HG03108 (cell line): ENCODE data around the gene TTC39B.

Experiments
- ATAC-seq: cut with Tn5 transposase; IDR thresholded peaks from one replicate; pipeline ENCODE4 v1.9.1; 2021; ENCODE audit warnings: moderate library complexity; ENCODE audit not compliant: unreplicated experiment

The TTC39B gene

DNA sequence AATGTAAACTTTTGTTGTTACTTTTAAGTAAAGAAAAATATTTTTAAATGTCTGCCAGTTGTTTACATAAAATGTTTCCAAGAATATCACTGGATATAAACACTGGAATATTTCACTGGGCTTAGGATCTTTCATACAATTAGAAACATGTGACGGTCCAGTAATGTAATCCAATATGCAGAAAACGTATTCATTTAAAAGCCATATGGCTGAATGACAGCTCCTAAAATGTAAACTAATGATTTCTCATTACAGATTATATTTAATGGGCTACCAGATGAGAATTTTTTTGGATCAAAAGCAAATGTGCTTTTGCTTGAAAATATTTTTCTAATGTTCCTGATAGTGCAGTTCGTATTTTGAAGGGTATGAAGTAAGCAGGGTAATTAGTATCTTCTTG is 124.3 kb downstream of the TTC39B start:
- ATAC-seq, result no peak

GRCh38 chr9:15182101-15182551 is 124.9 kb downstream of the TTC39B start:
- no peak for ATAC-seq

DNA sequence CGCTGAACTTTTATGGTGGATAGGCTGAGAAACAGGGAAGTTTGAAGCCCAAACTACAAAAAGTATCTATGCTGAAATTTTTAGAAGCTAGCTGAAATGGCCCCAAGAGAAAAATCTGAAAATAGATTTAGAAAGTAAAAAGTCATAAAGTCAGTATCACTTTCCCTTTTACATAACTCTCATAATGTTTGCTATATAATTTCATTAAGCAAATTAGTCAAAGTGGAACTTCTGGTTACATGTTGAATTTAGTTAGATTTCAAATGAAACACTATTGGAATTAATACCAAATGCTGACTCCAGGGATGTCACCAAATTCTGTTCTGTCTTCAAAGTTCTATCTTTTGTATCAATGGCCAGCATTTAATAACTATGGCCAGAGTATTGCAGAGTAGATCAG is 126.9 kb downstream of the TTC39B start:
- ATAC-seq, result no peak

DNA sequence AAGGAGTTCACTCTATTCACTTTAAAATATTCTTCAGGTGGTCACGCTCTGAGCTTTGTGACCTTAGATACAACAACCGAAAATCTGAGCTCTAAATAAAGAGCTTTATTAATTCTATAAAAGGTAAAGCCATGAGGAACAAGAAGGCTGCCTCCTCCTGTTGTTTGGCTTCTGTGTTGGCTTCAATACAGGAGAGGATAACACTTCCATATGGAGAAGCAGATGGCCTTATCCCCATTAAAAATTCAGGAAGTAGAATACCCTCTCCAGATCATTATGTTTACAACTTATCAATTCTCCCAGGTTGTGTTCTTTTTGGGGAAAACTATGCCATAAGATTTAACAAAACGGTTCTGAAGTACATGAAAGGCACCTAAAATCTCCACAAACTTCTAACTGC is 128.4 kb downstream of the TTC39B start:
- no peak for ATAC-seq

- no peak for ATAC-seq
Observed at GRCh38 chr9:15176836-15177235, 130.2 kb downstream of the TTC39B start.

DNA sequence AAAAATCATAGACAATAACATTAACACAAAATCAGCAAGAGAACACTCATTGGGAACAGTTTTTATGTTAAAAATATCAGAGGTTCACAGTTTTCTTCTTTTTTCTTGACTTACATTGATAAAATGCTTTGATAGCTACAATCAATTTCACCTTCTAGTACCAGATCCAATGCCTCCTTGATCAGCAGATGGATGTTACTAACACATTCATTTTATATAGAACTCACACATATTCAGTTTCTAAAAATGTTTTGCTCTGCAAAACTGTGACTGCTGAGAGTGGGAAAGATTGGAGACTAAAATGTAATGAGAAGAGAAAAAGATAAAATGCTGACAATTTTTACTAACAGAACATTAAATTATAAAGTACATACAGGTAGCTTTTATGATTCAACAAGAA is 143.1 kb downstream of the TTC39B start:
- no peak for ATAC-seq

- ATAC-seq, result no peak
Observed at GRCh38 chr9:15161753-15162152, 145.3 kb downstream of the TTC39B start.

DNA sequence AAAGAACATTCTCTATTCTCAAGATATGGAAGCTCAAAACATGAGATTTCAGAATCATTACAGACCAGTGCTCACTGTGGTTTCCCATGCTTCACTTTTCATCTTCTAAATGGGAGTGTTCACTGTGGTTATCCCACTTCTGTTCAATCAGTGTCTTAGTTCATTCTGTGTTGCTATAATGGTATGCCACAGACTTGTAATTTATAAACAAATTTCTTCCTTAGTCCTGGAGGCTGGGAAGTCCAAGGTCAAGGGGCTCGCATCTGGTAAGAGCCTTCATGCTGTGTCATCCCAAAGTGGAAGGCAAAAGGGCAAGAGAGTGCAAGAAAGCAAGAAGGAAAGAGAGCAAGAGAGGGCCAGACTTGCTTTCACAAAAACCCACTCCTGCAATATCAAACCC is 146.3 kb downstream of the TTC39B start:
- no peak for ATAC-seq

- no peak for ATAC-seq
Observed at GRCh38 chr9:15158064-15158463, 149.0 kb downstream of the TTC39B start.

DNA sequence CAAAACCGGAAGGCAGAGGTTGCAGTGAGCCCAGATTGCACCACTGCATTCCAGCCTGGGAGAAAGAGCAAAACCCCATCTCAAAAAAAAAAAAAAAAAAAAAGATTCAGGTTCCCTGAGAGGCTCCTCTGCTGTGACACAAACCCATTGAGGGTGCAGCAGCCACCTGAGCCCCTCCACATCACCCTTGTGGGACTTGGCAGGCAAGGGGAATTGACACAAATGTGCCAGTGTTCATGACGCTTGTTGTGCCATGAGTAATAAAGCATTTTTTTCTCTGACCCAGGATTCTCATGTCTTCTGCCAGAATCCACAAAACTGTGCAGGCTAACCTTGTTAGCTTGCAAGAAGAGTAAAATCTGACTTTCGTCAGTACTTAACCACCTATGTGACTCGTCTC is 149.6 kb downstream of the TTC39B start:
- no peak for ATAC-seq

- no peak for ATAC-seq
Observed at GRCh38 chr9:15156241-15156640, 150.8 kb downstream of the TTC39B start.

- ATAC-seq, result no peak
Observed at GRCh38 chr9:15155826-15156225, 151.2 kb downstream of the TTC39B start.

DNA sequence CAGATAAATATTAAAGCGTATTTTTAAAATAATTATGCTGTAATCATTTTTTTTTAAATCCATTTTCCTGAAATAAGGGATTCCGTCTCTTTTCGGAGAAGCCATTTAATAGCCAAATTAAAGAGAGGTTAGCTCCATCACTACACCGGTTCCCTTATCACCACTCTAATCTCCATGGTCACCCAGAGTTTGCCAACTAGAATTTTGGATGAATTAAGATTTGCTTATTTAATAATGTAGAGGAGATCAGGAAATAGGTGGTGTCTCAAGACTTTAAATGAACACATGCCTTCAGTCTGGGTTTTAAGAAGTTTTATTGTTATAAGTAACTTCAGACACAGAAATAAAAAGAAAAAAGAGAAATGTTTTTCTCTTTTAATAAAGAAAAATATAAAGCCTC is 151.7 kb downstream of the TTC39B start:
- no peak for ATAC-seq

DNA sequence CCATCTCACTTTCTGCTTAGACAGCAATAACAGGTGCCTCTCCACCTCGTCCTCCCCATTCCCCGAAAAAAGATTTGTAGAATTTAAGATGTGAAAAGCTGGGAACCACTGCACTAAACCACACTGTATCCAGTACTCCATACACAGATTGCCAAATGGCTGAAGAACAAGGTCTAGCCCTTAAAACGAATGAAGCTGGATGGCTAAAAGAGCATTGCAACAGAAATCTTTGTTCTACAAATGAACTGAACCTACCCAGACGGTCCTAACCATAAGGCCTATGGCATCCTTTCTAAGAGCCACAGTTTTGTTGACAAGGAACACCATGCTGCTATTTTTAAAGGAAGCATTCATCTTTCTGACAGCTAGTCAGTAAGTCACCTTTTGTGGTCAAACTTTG is 152.3 kb downstream of the TTC39B start:
- no peak for ATAC-seq

- no peak for ATAC-seq
Observed at GRCh38 chr9:15153961-15154360, 153.1 kb downstream of the TTC39B start.

DNA sequence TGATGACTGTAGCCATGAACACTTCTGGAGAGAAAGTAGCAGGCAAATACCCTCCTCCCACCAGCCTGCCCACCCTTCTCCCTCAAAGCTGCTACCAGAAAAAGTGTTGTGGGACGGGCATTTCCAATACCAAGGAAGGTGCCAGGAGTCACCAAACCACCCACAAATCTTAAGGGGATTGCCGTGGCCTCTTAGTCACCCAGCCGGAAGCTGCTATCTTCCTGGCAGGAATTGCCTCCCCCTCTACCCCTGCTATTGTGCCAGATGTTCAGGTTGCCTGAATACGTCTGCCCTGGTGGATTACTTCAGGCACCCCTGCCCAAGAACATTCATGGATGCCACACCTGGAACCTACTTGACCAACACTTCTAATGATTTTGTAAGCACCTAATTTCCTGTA is 156.1 kb downstream of the TTC39B start:
- ATAC-seq, result no peak

GRCh38 chr9:15149450-15149849 is 157.6 kb downstream of the TTC39B start:
- no peak for ATAC-seq

DNA sequence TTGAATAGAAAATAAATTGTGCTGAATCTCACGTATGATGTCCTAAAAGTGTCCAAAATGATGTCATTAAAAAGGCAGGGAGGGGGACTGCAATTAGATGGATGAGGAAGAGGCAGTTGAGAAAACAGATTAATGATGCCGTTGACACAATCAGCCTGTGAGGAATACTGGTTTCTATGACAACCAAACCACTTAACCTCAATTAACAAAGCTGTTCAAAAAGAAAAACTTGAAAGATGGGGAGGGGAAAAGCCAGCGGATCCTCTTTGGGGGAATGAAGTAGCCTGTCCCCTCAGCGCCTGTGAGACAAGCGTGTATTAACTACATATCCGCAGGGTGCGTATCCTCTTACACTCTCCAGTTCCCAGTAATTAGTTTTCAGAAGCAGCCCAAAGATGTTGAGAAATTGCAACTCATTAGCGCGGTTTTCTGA is 160.7 kb downstream of the TTC39B start:
- no peak for ATAC-seq

GRCh38 chr9:15144622-15145061 is 162.4 kb downstream of the TTC39B start:
- no peak for ATAC-seq

- peak; percentile 87 for ATAC-seq
Observed at GRCh38 chr9:15142878-15143534, 164.0 kb downstream of the TTC39B start.

DNA sequence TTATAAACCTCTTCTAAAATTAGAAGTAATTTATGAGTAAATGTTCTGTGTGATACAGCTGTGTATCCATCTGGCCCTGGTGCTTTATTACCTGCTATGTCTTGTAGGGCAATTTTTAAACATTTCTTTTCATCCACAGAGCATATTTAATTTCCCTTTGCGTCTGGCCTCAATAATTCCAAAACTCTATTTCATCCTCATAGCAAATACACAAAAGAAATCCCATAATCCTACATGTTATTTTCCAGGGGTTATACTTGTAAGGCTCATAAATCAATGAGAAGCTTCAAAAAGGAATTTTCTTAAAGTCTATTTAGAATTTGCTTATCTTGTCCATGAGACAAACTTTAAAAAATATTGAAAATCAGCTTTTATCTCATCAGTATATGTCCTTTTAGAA is 167.0 kb downstream of the TTC39B start:
- ATAC-seq, result no peak

GRCh38 chr9:15139469-15139868 is 167.5 kb downstream of the TTC39B start:
- ATAC-seq, result no peak

- no peak for ATAC-seq
Observed at GRCh38 chr9:15138357-15138686, 168.7 kb downstream of the TTC39B start.
